D721Med (cell line): ENCODE data around the gene MTOR.

ENCODE experiments used
- DNase-seq: peaks from one replicate; pipeline ENCODE4 v3.0.0; 2011; ENCODE audit warnings: low spot score; ENCODE audit not compliant: insufficient read length
- FAIRE-seq: peaks from 2 replicates; lab custom pipeline; 2011; peaks lifted over from hg19 to GRCh38; lab: Jason Lieb, UNC
- TF ChIP-seq, protein P1 (sequence below): IDR thresholded peaks from 2 replicates; pipeline ENCODE4 v1.5.1; 2012; ENCODE audit warnings: mild to moderate bottlenecking, control low read depth; ENCODE audit not compliant: insufficient read depth; ENCODE audit errors: missing control alignments

Gene MTOR

DNA sequence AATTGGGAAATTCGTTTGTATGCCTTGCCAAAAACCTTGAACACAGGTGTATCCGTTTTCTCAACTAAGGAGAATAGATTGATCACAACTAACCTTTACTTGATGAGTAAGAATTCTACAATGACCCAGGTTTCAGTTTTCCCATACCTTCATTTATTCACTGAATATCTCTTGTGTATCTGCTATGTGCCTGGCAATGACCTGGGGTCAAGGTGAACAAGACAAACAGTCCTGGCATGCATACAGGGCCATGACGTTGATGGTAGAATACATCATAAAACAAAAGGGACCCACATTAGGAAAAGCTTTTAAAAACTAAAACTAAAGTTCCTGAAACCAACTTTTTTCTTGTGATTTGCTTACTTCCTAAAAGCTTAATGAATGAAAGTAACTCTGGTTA is 130.5 kb downstream of the MTOR start:
- TF ChIP-seq, protein P1, sequence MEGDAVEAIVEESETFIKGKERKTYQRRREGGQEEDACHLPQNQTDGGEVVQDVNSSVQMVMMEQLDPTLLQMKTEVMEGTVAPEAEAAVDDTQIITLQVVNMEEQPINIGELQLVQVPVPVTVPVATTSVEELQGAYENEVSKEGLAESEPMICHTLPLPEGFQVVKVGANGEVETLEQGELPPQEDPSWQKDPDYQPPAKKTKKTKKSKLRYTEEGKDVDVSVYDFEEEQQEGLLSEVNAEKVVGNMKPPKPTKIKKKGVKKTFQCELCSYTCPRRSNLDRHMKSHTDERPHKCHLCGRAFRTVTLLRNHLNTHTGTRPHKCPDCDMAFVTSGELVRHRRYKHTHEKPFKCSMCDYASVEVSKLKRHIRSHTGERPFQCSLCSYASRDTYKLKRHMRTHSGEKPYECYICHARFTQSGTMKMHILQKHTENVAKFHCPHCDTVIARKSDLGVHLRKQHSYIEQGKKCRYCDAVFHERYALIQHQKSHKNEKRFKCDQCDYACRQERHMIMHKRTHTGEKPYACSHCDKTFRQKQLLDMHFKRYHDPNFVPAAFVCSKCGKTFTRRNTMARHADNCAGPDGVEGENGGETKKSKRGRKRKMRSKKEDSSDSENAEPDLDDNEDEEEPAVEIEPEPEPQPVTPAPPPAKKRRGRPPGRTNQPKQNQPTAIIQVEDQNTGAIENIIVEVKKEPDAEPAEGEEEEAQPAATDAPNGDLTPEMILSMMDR = no peak
- no peak for DNase-seq
- no peak for FAIRE-seq

DNA sequence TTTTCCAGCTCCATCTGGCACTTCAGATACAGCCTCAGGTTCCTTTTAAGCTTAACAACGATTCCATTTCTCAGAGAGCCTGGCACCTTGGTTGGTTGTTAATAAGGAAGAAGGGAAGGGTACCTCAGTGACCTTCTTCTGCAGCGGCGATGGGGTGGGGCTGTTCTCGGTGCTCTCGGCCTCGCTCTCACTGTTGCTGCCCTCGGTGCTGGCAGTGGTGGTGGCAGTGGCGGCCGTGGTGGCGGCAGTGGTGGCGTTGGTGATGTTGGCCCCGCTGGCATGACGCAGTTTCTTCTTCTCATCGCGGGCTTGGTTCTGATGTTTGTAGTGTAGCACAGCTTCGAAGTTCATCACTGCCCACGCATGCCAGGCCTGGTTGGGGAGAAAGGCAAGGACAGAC is 131.9 kb downstream of the MTOR start:
- DNase-seq (no peak), FAIRE-seq (no peak)
- TF ChIP-seq, protein P1 = no peak

DNA sequence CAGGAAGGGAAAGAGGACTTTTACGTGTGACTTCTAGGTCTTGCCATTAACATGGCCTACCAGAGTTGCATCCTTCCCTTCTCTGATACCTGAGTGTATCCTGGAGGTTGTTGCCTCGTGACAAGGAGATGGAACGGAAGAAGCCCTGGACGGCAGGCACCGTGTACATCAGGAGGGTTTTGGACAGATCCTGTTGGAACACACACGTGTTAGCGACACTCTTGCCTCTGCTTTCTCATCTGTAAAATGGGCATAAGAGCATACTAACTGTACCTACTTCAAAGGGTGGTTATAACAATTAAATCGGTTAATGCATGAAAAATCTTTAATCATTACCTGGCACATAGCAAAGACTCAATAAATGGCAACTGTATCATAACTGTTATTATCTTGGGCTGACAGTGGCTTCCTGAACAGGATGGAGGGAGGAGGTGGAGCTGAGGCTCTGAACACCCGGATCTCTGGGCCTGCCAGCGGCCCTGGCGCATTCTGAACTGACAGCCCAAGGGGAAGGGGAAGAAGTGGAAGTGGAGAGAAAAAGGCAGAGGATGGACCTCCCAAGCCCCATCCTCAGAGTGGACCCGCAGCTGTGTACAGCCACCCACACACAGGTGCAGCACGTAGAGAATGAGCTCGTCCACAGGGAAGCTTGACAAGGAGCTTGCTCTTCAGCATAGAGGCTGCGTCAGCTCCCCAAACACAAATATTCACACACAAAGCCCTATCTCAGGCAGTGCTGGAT is 132.5 kb downstream of the MTOR start:
- DNase-seq (no peak), FAIRE-seq (no peak)
- TF ChIP-seq, protein P1 = no peak

DNA sequence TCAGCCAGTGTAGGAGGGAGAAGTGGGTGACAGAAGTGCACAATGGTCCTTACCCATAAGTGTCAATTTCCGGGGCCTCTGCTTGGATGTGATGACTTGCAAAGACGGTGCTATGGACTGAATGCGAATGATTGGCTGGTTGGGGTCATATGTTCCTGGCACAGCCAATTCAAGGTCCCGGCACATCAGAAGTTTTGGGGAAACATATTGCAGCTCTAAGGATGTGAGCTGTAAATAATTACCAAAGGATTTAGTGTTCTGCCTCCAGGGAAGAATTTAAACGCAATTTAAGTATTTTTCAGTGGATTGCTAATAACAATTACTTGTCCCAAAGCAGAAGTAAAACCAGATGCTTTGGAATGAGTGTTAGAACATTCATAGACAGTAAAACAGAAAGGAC is 135.8 kb downstream of the MTOR start:
- TF ChIP-seq, protein P1 = no peak
- DNase-seq (no peak), FAIRE-seq (no peak)

DNA sequence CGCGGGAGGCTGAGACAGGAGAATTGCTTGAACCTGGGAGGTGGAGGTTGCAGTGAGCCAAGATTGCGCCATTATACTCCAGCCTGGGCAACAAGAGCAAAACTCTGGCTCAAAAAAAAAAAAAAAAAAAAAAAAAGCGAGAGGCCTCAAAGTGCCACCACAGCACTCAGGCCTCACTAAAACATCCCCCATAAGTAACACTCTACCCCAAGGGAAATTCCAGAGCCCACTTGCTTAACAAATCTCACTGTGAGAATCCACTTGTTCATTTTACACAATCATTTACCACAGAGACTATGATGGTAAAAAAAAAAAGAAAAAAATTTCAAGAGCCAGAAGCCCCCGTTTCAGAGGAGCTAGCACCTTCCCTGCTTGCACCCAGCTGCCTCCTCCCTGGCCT is 136.4 kb downstream of the MTOR start:
- FAIRE-seq (no peak), DNase-seq (no peak)
- TF ChIP-seq, protein P1 = no peak

DNA sequence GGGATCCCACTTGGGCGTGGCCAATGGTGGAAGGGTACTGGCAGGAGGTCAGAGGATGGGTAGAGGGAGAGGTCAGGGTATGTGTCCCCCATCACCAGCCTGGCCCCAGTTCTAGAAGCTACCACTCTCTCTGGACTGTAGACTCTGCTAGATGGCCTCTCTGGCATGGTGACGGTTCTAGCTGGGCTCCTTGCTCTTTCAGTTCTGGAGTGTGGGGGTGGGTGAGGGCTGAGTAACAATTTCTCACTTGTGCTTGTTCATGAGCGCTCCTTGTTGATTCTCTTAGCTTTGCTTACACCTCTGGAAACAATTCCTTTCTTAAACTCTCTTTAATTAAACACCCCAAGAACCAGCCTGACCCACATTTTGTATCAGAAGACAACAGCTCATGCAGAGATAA is 137.4 kb downstream of the MTOR start:
- DNase-seq (no peak), FAIRE-seq (no peak)
- TF ChIP-seq, protein P1 = no peak

DNA sequence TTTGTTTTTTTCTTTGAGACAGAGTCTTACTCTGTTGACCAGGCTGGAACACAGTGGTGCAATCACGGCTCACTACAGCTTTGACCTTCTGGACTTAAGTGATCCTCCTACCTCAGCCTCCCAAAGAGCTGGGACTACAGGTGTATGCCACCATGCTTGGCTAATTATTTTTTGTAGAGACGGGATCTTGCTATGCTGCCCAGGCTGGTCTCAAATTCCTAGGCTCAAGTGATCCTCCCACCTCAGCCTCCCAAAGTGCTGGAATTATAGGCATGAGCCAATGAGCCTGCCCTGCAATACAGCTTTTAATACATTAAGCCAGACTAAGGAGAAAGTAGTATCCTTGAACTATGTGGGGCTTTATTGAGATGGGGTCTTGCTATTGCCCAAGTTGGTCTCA is 146.0 kb downstream of the MTOR start:
- FAIRE-seq (no peak), DNase-seq (no peak)

More for the DNA sequence above, 146.0 kb downstream of the MTOR start:
- TF ChIP-seq, protein P1 = no peak
